Measurements from ENCODE around the gene ATP11C. TPM values are rescaled to one million over a fixed set of nuclear protein-coding genes. Genes with fewer than 3 reads are reported as not detected.

ATP11C gene
- total RNA-seq, 2 donors from 2014 or later = 9.1 to 15.3 TPM

- Histone ChIP-seq H3K4me1 (no peaks in the 10 kb centered on the region), H3K4me3 (no peak overlapping the region), H3K9me3 (no peaks in the 10 kb centered on the region), H3K27me3 (no peaks in the 10 kb centered on the region), H3K9ac (ENCODE audit: low read depth in 2 of 2, low read length in 2 of 2) (no peak overlapping the region), H3K27ac (no peak overlapping the region), H3K36me3 (no peaks in the 10 kb centered on the region)
- no peak for DNase-seq
- intact Hi-C loops (cut with DNase I) = no loop called here
- TF ChIP-seq CTCF (IDR thresholded peaks at IDR 0.05) = no peak
These were observed 43.1 kb downstream of the ATP11C start for GRCh38 chrX:139889760-139890159.

- Histone ChIP-seq H3K36me3 (no peaks in the 10 kb centered on the region), H3K27me3 (no peaks in the 10 kb centered on the region), H3K9me3 (no peaks in the 10 kb centered on the region), H3K4me3 (no peak overlapping the region), H3K4me1 (no peaks in the 10 kb centered on the region), H3K27ac (no peak overlapping the region), H3K9ac (ENCODE audit: low read depth in 2 of 2, low read length in 2 of 2) (no peak overlapping the region)
- intact Hi-C loops (cut with DNase I) = no loop called here
- DNase-seq = no peak
- TF ChIP-seq CTCF (IDR thresholded peaks at IDR 0.05) = no peak
These were observed 48.9 kb downstream of the ATP11C start for GRCh38 chrX:139883984-139884383.

GRCh38 chrX:139882299-139882698, 50.6 kb downstream of the ATP11C start:
- H3K9me3 ChIP-seq = no peaks in the 10 kb centered on the region
- no peak overlapping the region for H3K27ac ChIP-seq
- intact Hi-C loops (cut with DNase I) = no loop called here
- no peaks in the 10 kb centered on the region for H3K27me3 ChIP-seq
- no peaks in the 10 kb centered on the region for H3K4me1 ChIP-seq
- TF ChIP-seq CTCF (IDR thresholded peaks at IDR 0.05) = no peak
- no peak overlapping the region for H3K9ac ChIP-seq (ENCODE audit: low read depth in 2 of 2, low read length in 2 of 2)
- no peak for DNase-seq
- no peaks in the 10 kb centered on the region for H3K36me3 ChIP-seq
- H3K4me3 ChIP-seq = no peak overlapping the region

- no peaks in the 10 kb centered on the region for H3K4me1 ChIP-seq
- no peaks in the 10 kb centered on the region for H3K27me3 ChIP-seq
- H3K9ac ChIP-seq (ENCODE audit: low read depth in 2 of 2, low read length in 2 of 2) = no peak overlapping the region
- intact Hi-C loops (cut with DNase I) = no loop called here
- H3K9me3 ChIP-seq = no peaks in the 10 kb centered on the region
- H3K4me3 ChIP-seq = no peak overlapping the region
- no peak for TF ChIP-seq CTCF (IDR thresholded peaks at IDR 0.05)
- H3K36me3 ChIP-seq = no peaks in the 10 kb centered on the region
- DNase-seq = no peak
- H3K27ac ChIP-seq = no peak overlapping the region
These were observed 51.3 kb downstream of the ATP11C start for GRCh38 chrX:139881572-139881971.

- Histone ChIP-seq H3K9ac (ENCODE audit: low read depth in 2 of 2, low read length in 2 of 2) (no peak overlapping the region), H3K4me3 (no peak overlapping the region), H3K27me3 (no peaks in the 10 kb centered on the region), H3K9me3 (no peaks in the 10 kb centered on the region), H3K27ac (no peak overlapping the region), H3K36me3 (no peaks in the 10 kb centered on the region), H3K4me1 (no peaks in the 10 kb centered on the region)
- TF ChIP-seq CTCF (IDR thresholded peaks at IDR 0.05) = no peak
- intact Hi-C loops (cut with DNase I) = no loop called here
- DNase-seq = no peak
These were observed 51.7 kb downstream of the ATP11C start for GRCh38 chrX:139881130-139881529.

Measured in colonic mucosa (tissue), 4 donors.